ENCODE measurements around the gene SV2C. TPM values are rescaled to one million over a fixed set of nuclear protein-coding genes. Genes with fewer than 3 reads are reported as not detected.

SV2C gene
- total RNA-seq, 1 experiment from 2014 or later: 0.09 TPM

GRCh38 chr5:76230711-76231285 lies 147.6 kb downstream of the SV2C start:
- Mint-ChIP-seq H3K9me3 (peaks cover 10% of the 10 kb centered on the region; the same call in 1 of the 2 replicates), H3K4me1 (peaks cover 13% of the 10 kb centered on the region), H3K36me3 (no peaks in the 10 kb centered on the region), H3K4me3 (no peak overlapping the region), H3K27ac (no peak overlapping the region), H3K27me3 (ENCODE audit: low read depth) (no peaks in the 10 kb centered on the region; the same call in 1 of the 2 replicates)
- CTCF ChIA-PET: no interaction called here
- DNase-seq (ENCODE audit: low spot score) (no peak), ATAC-seq (no peak)
- TF ChIP-seq ZNF219 (CRISPR knock-in tag; IDR thresholded peaks at IDR 0.05; ENCODE audit: borderline replicate concordance) (no peak), TEAD1 (CRISPR knock-in tag; IDR thresholded peaks at IDR 0.05) (no peak), ZNF423 (CRISPR knock-in tag; IDR thresholded peaks at IDR 0.05) (no peak), ZNF671 (CRISPR knock-in tag; IDR thresholded peaks at IDR 0.05) (no peak)
- POLR2A ChIA-PET: no interaction called here

DNA sequence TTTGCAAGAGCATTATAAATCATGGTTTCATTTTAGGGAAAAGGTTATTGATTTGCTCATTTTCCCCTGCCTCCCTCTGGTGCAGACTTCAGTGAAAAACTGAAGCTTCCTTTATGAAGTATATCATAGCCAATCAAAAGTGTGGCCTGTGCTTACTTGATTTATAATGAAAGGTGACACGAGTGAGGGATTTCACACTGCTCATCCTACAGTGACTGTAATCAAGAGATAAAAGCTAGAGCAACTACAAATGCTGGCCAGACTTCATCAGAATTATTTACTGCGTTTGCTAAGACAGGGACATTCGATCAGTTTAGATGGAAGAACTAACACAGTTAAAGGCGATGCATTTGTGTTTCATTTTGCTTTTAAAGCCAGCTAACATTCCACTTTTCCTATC lies 151.5 kb downstream of the SV2C start:
- Mint-ChIP-seq H3K27me3 (ENCODE audit: low read depth) (no peaks in the 10 kb centered on the region; the same call in 1 of the 2 replicates), H3K4me3 (no peak overlapping the region), H3K4me1 (no peaks in the 10 kb centered on the region; the same call in 1 of the 2 replicates), H3K9me3 (peaks cover 6% of the 10 kb centered on the region; the same call in 1 of the 2 replicates), H3K36me3 (no peaks in the 10 kb centered on the region), H3K27ac (no peak overlapping the region)
- TF ChIP-seq SOX15 (CRISPR knock-in tag; IDR thresholded peaks at IDR 0.05) (no peak), CREM (CRISPR knock-in tag; IDR thresholded peaks at IDR 0.05) (no peak), PRDM15 (CRISPR knock-in tag; IDR thresholded peaks at IDR 0.05) (no peak), PRRX2 (CRISPR knock-in tag; IDR thresholded peaks at IDR 0.05) (no peak), E2F1 (CRISPR knock-in tag; IDR thresholded peaks at IDR 0.05) (no peak), TP53 (CRISPR knock-in tag; IDR thresholded peaks at IDR 0.05) (no peak), ELF4 (CRISPR knock-in tag; IDR thresholded peaks at IDR 0.05; ENCODE audit: low read depth) (no peak), PREB (CRISPR knock-in tag; IDR thresholded peaks at IDR 0.05; ENCODE audit: borderline replicate concordance) (no peak), SP1 (CRISPR knock-in tag; conservative IDR thresholded peaks at IDR 0.05) (no peak)
- TF ChIP-seq, protein P1, sequence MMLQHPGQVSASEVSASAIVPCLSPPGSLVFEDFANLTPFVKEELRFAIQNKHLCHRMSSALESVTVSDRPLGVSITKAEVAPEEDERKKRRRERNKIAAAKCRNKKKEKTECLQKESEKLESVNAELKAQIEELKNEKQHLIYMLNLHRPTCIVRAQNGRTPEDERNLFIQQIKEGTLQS (CRISPR knock-in tag; conservative IDR thresholded peaks at IDR 0.05): no peak
- TF ChIP-seq, protein P2, sequence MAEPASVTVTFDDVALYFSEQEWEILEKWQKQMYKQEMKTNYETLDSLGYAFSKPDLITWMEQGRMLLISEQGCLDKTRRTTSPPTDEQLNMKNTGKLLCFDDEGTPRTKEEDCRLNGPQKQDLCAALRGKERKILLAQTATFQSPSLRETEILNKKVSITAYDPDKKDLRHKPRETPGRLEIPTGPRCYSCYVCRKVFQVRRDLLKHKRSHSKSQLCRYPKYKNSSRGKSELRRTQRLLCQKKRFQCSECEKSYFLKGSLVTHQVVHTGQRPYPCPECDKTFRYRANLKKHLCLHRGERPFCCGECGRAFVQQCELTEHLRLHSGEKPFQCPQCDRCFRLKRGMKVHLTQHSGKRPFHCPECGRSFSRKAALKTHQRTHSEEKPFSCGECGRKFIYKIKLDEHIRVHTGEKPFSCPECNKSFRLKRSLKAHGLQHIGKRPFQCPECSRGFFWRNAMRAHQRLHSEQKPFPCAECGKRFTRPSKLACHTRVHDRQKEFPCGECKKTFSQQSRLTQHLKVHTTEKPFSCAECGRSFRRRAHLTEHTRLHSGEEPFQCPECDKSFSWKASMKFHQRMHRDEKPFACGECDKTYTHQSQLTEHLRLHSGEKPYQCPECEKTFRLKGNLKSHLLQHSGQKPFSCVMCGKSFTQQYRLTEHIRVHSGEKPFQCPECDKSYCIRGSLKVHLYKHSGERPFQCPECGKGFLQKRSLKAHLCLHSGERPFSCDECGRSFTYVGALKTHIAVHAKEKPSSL (CRISPR knock-in tag; conservative IDR thresholded peaks at IDR 0.05): no peak
- CTCF ChIA-PET: interaction anchor here (0.9 kb wide), 1 partner anchor 45 kb away, joined by 3 read pairs; no protein-coding TSS in a partner anchor
- ATAC-seq: no peak
- POLR2A ChIA-PET: interaction anchor here (0.7 kb wide), 1 partner anchor 11 kb away, joined by 12 read pairs; no protein-coding TSS in a partner anchor
- DNase-seq (ENCODE audit: low spot score): no peak
